Hematopoietic multipotent progenitor cell treated with erythropoietin and hydrocortisone succinate and interleukin-3 and kit ligand, for 4 days (in vitro differentiated cells): ENCODE measurements around the gene TTC34.
"Not testable (repeated sequence)": the region's sequence is repeated elsewhere in the genome, so short reads cannot be mapped to it uniquely, and the experiment has no call there.

ENCODE experiments used
- DNase-seq: peaks from one replicate; pipeline ENCODE4 v3.0.0-alpha.2; 2015

TTC34 gene

DNA sequence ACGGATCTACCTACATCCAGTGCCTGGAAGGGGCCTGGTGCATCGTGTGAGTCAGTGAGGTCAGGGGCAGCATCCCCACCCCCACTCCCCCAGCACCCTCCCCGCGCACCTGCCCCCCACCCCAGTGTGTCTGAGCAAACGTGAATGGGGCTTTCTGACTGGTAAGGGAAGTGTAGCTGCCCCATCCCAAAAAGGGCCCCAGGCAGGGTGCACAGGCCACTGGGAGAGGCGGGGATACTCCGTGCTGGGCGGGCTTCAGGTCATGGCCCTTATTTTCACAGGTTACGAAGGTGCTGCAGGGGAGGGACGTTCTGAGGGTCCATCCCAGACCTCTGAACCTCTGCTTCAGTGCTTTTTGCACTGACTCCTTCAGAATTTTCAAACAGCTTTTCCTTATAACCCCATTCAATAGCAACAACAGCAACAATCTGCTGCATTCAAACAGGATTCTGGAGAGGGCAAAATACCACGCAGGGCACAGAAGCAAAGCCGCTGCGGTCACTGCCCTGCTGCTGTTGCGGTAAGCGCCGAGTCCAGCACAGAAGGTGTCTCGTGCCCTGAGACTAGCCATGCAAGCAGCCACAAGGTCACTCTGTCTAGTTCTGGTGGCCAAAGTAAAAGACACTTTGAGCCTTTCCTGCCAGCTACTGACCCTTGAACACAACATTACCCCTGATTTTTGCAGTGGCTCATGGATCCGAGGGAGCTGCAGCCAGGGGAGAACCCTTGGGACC, 10.3 kb downstream of the TTC34 start:
- no peak for DNase-seq

DNA sequence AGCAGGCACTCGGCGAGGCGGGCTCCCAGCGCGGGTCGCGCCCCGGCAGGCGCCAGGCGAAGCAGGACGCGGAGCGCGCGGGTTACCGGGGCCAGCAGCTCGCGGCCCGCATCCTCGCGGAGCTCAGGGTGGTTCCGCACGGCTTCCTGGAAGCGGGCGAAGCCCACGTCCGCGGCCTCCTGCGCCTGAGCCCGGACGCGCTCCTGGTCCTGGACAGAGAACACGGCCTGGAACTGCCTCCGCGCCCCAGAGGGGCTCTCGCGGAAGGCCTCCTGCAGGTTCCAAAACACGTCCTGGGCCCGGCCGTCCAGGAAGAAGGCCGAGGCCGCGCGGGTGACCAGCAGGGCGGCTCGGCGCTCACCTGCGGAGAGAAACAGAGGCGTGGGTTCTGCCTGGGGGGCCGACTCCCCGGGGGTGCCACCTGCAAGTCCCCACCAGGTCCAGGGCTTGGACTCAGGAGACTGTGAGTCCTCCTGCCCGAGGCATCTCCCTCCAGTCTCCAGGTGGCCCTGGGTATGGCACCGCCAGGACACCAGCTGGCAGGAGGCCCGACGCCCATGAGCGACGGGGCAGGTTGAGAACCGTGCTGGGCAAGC, 11.4 kb downstream of the TTC34 start:
- no peak for DNase-seq

GRCh38 chr1:2789164-2789985, 12.1 kb downstream of the TTC34 start:
- peak; percentile 64 for DNase-seq

- no peak for DNase-seq
Observed at GRCh38 chr1:2788506-2789163, 12.9 kb downstream of the TTC34 start.

GRCh38 chr1:2787163-2787911, 14.2 kb downstream of the TTC34 start:
- no peak for DNase-seq

GRCh38 chr1:2786329-2787162, 14.9 kb downstream of the TTC34 start:
- DNase-seq: peak; percentile 69

- DNase-seq: no peak
Observed at GRCh38 chr1:2785631-2786328, 15.7 kb downstream of the TTC34 start.

DNA sequence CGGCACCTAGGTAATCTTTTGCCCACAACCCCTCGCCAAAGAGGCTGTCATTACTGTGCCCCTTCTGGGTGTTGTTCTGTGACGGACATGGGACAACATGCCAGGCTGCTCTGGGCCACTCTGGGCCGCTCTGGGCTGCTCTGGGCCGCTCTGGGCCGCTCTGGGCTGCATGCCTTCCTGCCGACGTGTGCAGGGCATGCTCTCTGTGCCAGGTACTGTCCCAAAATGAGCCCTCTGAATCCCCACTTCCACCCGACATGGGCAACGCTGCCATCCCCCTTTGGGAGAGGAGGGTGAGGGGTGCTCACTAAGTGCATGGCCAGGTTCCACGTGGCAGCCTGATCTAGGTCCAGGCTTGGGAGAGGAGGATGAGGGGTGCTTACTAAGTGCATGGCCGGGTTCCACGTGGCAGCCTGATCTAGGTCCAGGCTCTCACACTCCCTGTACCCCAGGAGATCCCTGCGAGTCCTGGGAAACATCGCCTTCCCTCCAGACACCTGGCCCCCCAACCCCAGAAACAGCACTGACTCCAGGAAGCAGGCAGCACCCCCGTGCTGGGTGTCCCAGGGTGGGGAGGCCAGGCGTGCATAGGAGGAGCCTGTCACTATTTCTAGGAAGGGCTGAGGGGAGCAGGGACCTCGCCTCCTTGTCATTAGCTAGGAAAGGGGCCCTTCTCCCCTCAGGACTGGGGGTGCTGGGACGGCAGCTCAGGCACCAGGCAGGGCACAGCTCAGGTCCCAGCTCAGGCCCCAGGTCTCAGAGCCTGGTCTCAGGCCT, 16.5 kb downstream of the TTC34 start:
- DNase-seq: no peak

- no peak for DNase-seq
Observed at GRCh38 chr1:2783435-2784397, 17.8 kb downstream of the TTC34 start.

DNA sequence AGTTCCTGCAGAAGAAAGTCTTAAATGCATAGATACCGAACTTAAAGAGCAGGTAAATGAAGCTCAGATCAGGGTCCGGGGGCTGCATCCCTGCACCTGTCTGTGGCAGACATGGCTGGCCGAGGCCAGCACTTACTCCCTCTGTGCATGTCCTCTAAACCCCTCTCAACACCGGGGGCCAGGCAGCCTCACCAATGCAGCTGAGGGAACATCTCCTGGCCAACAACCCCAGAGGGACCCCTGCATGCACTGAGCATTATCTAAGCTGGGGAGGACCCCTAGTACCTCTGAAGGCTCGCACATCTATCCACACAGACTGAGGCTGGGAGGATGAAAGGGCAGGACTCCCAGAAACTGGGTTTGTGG, 18.4 kb downstream of the TTC34 start:
- DNase-seq: no peak

GRCh38 chr1:2781627-2782026, 19.9 kb downstream of the TTC34 start:
- no peak for DNase-seq

- DNase-seq: no peak
Observed at GRCh38 chr1:2778220-2778592, 23.3 kb downstream of the TTC34 start.

DNA sequence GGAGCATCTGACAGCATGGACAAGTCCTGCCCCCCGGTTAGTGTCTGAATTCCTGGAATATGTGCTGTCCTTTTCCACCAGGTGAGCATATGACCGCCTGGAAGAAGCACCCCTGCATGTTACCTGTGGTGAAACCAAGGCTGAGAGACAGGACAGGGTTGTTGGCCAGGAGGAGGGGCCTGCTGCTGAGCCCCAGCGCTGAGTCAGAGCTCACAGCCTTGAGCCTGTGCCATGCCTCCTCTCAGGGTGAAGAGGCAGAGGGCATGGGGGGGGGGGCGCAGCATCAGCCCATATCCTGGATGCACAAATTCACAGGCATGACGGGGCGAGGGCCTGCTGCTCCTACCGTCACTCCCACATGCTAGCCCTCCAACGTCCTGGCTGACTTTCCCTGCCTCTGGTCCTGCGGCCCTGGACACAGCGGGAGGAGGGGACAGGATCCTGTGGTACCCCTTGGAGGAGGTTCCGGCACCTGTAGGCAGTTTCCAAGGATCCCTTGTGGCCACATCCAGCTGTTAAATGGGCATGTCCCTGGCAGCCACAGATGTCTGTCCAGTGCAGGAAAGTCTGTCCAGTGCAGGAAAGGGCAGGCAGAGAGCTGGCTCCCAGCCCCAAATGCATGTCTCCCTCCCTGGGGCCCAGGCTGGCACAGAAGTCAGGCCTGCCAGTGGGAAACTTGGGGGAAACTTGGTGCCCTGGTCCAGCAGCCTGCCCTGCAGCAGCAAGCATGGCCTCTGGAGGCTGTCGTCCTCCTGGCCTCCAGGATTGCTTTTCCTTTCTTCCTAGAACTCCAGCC, 23.9 kb downstream of the TTC34 start:
- DNase-seq: no peak

- DNase-seq: not testable (repeated sequence)
Observed at GRCh38 chr1:2775333-2775732, 26.2 kb downstream of the TTC34 start.

DNA sequence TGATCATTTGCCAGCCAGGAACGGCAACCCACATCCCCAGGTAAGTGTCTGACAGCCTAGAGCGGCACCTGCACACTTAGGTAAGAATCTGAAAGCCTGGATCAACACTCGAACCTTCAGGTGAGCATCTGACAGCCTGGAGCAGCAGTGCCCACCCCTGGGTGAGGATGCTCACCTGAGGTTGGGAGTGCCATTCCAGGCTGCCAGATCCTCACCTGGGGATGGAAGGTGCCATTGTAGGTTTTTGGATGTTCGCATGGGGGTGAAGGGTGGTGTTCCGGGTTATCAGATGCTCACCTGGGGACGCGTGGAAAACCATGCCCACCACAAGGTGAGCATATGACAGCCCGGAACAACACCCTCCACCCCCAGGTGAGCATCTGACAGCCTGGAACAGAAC, 33.4 kb downstream of the TTC34 start:
- DNase-seq: not testable (repeated sequence)

DNA sequence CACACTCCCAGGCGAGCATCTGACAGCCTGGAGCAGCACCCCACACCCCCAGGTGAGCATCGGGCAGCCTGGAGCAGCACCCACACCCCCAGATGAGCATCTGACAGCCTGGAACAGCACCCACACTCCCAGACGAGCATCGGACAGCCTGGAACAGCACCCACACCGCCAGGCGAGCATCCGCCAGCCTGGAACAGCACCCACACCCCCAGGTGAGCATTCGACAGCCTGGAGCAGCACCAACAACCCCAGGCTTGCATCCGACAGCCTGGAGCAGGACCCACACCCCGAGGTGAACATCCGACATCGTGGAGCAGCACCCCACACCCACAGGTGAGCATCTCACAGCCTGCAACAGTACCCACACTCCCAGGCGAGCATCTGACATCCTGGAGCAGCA, 42.1 kb downstream of the TTC34 start:
- not testable (repeated sequence) for DNase-seq

DNA sequence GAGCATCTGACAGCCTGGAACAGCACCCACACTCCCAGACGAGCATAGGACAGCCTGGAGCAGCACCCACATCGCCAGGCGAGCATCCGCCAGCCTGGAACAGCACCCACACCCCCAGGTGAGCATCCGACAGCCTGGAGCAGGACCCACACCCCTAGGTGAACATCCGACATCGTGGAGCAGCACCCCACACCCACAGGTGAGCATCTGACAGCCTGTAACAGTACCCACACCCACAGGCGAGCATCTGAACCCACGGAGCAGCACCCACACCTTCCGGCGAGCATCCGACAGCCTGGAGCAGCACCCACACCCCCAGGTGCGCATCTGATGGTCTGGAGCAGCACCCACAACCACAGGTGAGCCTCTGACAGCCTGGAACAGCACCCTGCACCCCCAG, 44.0 kb downstream of the TTC34 start:
- not testable (repeated sequence) for DNase-seq

DNA sequence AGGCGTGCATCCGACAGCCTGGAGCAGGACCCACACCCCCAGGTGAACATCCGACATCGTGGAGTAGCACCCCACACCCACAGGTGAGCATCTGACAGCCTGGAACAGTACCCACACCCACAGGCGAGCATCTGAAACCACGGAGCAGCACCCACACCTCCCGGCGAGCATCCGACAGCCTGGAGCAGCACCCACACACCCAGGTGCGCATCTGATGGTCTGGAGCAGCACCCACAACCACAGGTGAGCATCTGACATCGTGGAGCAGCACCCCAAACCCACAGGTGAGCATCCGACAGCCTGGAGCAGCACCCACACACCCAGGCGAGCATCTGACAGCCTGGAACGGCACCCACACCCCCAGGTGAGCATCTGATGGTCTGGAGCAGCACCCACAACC, 46.1 kb downstream of the TTC34 start:
- DNase-seq: not testable (repeated sequence)
